ENCODE measurements around the gene NUAK1.

The NUAK1 gene

GRCh38 chr12:106138633-106139421, at the start of gene NUAK1:
Gene NUAK1, minus strand, starts transcription at chr12:106138954. Its CDS starts 301 bp downstream, at chr12:106138653.
- peak; percentile 88 for DNase-seq

GRCh38 chr12:106188256-106188655, 49.5 kb upstream of the NUAK1 start:
- no peak for DNase-seq

DNA sequence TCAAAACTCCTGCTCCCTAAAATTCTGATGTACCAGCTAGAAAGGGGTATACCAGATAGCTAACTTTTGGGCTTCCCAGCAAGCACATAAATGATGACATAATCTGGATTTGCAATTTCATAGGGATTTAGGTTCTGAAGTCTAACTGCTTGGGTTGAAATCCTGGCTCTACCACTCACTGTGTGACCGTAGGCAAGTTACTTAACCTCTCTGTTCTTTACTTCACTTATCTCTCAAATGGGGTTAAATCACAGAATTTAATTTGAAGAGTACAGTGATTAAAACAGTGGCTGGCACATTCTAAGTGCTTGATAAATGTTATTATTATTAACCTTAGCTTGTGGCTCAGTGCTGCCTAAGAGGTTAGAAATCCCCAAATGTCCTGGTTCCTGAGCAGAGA, 49.1 kb upstream of the NUAK1 start:
- no peak for DNase-seq

GRCh38 chr12:106187155-106187789, 48.5 kb upstream of the NUAK1 start:
- DNase-seq = no peak

GRCh38 chr12:106183735-106184134, 45.0 kb upstream of the NUAK1 start:
- no peak for DNase-seq

DNA sequence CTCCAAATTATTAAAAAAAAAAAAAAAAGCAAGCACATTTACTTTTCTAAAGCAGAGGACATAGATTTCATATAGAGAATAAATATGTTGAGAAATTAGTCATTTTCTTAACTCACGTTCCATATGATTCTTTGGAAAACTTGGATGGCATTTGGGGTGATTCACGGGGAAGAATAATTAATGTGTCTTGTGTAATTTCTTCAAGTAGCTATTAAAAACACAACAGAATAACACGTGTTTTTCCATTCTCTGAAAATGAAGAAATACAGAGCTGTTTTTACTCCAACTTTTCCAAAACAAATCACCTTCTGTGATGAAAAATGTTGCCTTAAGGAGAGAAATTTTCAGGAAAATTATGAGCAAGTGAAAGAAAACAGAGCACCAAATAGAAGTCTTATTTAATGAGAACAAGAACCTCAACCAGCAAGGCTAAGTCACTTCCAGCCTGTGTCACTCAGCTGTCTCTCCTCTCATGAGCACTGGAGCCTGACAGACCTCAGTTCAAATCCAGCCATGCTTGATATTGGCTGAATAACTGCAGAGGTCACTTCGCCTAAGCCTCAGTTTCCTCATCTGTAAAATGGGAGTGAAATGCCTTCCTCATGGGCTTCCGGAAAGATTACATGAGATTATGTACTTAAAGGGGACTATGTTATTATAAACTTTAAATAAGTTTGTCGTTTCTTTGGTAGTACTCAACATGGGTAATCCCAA, 42.8 kb upstream of the NUAK1 start:
- no peak for DNase-seq

- DNase-seq = peak; percentile 42
Observed at GRCh38 chr12:106179086-106179485, 40.3 kb upstream of the NUAK1 start.

GRCh38 chr12:106178562-106178961, 39.8 kb upstream of the NUAK1 start:
- DNase-seq = no peak

GRCh38 chr12:106176560-106176959, 37.8 kb upstream of the NUAK1 start:
- no peak for DNase-seq

DNA sequence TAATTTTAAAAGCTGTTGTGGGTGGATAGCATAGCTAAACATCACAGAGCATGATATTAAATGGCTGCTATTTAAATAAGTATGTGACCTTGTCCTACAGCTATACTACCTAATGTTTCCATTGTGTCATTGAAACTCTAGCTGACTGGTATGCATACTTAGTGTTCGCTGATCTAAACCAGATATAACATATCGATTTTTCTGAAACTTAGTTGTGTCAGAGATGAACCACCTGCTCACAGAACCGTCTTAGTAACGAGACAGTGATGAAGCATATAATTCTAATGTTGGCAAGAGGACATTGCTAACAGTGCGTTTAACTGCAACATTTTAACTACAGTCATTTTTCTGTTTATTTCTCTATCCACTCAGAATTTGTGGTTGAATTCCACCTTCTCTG, 36.1 kb upstream of the NUAK1 start:
- DNase-seq = no peak

DNA sequence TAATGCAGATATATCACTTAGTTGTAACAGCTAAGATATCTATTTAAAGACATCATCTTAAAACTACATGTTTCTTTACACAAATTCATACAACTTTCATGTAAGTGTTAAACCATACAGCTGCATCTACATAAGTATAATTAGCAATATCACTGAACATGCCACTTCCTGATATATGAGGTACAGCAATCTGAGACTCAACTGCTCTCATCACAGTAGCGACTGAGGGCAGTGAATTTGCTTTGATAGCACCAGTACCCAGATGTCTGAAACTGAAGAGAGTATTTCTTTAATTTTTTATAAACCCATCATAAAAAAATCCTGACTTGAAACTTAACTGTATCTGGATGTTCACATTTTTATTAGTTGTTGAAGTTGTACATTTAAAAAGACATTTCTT, 34.7 kb upstream of the NUAK1 start:
- DNase-seq = no peak

- DNase-seq = no peak
Observed at GRCh38 chr12:106171117-106171750, 32.5 kb upstream of the NUAK1 start.

- no peak for DNase-seq
Observed at GRCh38 chr12:106170285-106170684, 31.5 kb upstream of the NUAK1 start.

GRCh38 chr12:106163712-106164111, 25.0 kb upstream of the NUAK1 start:
- no peak for DNase-seq

DNA sequence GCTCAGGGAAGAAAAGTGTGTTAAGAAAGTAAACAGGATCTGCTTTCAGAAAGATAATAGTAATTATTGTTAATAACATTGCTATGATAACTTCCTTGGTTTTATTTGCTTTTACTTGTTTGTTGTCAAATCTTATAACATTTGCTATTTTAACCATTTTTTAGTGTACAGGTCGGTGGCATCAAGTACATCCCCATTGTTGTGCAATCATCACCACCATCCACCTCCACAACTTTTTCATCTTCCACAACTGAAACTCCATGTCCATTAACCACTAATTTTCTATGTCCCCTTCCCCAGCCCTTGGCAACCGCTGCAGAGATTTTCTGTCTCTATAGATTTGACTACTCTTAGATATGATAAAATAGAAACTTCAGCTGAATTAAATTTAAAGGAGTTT, 22.7 kb upstream of the NUAK1 start:
- DNase-seq = no peak

DNA sequence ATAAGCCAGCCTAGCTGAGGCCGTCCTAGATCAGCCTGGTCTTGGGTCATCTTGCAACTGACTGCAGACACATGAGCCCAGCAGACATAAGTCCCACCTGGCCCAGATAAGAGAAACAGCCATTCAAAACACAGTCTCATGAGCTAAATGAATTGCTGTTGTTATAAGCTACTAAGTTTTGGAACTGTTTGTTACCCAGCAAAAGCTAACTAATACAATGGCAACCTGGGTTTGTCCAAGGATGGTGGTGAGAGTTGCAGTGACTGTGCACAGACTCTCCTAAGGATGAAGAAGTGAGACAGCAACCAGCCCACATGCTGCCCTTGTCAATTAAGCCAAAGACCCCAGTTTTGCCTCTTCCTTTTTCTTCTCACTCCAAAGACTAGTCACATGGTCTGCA, 22.2 kb upstream of the NUAK1 start:
- no peak for DNase-seq

DNA sequence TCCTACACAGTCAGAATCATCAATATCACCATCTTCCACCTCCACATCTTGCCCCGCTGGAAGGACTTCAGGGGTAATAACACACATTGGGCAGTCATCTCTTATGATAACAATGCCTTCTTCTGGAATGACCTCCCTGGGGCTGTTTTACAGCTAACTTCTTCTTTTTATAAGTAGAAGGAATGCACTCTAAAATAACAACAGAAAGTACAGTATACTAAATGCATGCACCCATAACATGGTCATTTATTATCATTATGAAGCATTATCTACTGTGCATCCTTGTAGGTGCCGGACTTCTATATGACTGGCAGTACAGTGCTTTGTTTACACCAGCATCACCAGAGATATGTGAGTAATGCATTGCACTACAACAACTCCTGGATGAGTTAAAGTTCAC, 19.0 kb upstream of the NUAK1 start:
- DNase-seq = no peak

DNA sequence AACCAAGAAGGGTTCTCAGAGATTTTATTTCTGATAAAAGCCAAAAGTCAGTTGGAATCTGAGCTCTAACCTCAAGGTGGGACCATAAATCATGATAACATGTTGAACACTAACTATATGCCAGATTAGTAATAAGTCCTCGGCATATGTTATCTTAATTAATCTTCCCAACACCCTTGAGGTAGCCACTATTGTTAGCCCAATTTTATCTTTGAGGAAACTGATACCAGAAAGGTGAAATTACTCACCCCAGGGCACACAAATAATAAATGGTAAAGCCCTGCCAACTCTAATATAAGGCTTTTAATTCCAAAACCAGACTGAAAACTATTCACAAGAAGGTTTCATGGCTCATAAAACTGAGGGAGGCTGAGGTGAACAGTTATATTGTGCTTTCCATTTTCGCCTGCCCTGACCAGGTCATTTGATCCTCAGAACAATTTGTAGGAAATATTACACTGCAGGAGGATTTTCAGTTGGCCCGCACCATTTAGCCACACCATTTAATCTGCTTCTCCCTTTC, 16.1 kb upstream of the NUAK1 start:
- DNase-seq = no peak

DNA sequence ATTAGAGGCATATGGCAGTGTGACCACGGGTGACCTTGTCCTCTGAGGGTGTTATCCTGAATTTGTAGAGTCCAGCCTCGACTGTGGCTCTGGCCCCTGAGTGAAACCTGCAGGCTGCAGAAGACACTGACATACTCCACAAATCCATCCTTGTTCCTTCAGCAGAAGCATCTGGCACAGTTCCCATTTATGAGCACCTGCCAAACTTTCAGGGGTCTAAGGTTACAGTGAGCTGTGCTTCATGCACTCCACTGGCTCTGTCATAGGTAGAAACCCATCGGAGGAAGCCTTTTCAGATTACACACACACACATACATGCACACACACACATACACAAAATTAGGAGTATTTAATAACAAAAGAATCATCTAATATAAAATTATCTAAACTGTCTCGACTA, 13.6 kb upstream of the NUAK1 start:
- no peak for DNase-seq

DNA sequence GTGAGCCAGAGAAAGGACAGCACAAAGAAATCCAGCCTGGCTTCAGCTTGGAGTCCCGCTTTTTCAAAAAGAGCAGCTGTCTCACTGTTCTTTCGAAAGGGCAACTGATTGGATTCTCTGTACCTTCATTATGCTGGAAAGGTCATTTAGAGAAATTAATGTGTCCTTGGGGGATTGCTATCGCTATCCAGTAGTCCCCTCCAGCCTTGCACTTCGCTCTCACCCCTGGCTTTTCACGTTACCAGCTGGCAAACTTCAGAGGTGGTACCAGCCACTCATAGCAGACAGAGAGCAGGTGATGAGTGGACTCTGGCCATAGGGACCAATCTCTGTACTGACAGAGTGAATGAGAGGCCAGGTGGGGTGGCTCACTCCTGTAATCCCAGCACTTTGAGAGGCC, 11.8 kb upstream of the NUAK1 start:
- DNase-seq = no peak

DNA sequence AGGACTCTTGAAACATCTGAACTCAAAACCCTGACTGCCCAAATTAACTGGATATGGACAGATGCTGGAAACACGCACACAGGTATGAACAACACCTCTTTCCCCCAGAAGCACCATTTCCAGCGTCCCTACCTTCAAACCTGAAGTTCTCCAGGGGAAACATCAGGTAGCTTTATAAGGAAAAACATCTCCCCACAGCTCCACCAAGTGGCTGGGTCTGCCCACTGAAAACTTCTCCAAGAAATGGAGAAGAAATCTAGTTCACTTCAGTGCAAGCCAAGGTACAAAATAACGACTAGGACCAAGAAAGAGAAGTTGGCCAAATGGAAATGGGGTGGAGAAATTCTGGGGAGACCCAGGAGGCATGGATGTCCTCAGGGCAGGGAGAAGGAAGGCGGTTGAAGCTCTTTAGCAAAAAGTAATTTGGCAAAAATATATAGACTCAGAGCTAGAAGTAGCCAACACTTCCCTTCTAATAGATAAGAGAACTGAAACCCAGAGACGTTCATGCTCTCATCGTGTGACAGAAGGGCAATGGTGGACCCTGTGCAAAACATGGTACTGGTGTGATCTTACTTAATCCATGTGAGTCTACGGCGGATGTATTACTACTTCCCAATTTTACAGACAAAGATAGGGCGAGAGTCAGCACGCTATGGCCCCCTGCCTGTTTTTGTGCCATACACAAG, 10.5 kb upstream of the NUAK1 start:
- no peak for DNase-seq

- peak; percentile 61 for DNase-seq
Observed at GRCh38 chr12:106147956-106148355, 9.2 kb upstream of the NUAK1 start.

DNA sequence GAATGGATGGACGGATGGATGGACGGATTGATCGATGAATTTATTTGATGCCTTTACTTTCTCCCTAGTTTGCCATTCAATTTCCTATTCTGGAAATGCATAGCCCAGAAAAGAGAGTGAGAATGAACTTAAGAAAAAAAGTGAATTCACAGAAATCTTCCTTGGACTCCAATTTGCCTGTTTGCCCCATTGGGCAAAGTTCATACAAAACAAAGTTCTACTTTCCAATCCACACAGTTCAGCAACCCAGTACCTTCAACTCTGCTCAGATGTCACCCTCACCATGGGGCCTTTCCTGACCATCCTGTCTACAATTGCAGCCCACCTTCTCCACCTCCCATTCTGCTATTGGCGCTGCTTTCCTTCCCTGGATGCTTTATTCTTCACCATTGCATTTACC, 8.2 kb upstream of the NUAK1 start:
- no peak for DNase-seq
